ENCODE data around the gene APLP1.
"Not testable (repeated sequence)": the region's sequence is repeated elsewhere in the genome, so short reads cannot be mapped to it uniquely, and the experiment has no call there.

APLP1 gene

DNA sequence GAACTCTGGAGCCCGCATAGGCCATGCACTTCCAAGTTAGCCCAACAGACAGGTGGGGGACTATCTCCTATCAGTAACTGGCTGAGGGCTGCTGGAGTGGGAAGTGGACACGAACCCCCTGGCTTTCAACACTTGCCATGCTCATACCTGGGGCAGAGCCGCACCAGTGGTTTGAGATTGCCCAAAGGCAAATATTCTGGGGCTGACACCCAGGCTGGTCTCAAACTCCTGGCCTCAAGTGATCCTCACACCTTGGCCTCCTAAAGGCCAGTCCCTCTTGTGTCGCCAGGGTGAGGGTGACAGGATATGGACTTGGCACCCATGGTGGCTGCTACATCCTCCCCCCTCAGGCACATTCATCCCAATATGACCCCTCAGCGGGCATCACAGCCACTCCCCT, 18.8 kb downstream of the APLP1 start:
- no peak overlapping the region for H3K4me3 Mint-ChIP-seq
- no peak for ATAC-seq
- peak overlapping the region; percentile 84 for H3K27ac Mint-ChIP-seq
- H3K36me3 Mint-ChIP-seq: peaks cover 80% of the 10 kb centered on the region
- no peak for DNase-seq (ENCODE audit: low spot score in 2 of 2)
- H3K4me1 Mint-ChIP-seq: peaks cover 24% of the 10 kb centered on the region
- H3K9me3 Mint-ChIP-seq: no peaks in the 10 kb centered on the region

DNA sequence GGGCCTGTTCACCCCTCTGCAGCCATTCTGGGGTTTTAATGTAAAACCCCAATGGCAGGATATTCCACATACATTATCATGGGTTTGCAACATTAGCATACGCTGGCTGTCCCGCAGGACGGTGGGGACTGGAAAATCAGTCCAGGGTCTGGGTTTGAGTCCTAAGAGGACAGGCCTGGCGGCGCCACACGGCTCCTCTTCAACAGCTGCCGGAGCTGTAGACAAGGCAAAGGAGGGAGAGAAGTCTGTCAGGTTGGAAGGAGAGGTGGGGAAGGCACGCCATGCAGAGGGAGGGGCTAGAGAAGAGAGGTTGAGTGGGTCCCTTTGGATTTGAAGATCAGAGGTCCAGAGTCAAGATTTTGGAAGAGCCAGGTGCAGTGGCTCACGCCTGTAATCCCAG, 20.0 kb downstream of the APLP1 start:
- Mint-ChIP-seq H3K4me3 (no peak overlapping the region), H3K36me3 (peaks cover 92% of the 10 kb centered on the region), H3K27ac (peak overlapping the region; percentile 84), H3K4me1 (peaks cover 31% of the 10 kb centered on the region), H3K9me3 (no peaks in the 10 kb centered on the region)
- ATAC-seq: no peak
- no peak for DNase-seq (ENCODE audit: low spot score in 2 of 2)

DNA sequence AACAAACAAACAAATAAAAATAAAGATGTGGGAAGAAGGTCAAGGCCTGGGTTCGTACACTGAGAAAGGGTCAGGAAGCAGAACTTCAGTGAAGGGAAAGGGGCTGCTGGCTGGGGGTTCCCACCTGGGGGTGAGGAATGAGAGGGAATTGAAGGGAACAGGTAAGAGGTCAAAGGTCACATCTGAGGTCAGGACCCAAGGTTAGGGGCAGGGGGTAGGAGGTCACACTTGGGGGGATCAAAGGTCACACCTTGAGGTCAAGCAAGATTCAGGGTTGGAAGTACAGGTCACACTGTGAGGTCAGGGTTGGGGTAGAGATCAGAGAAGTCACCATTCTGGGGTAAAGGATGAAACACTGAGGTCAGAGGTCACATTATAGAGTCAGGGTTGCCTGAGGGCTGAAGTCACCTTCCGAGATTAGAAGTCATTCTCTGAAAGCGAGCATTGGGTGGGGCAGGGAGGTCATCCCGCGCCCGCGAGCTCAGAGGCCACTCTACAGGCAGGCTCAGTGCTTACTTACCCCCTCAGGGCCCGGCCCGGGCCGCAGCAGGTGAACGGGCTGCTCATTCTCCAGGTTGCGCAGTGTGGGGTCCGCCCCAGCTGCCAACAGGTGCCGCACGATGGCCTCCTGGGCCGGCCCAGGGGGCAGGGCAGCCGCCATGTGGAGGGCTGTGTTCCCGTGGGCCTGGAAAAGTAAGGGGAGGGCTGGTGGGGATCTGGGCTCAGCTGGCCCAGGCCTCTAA, 21.2 kb downstream of the APLP1 start:
- DNase-seq (ENCODE audit: low spot score in 2 of 2): no peak
- ATAC-seq: peak; percentile 19
- peak overlapping the region; percentile 70 for H3K27ac Mint-ChIP-seq
- peaks cover 96% of the 10 kb centered on the region for H3K36me3 Mint-ChIP-seq
- H3K4me1 Mint-ChIP-seq: peaks cover 31% of the 10 kb centered on the region
- H3K4me3 Mint-ChIP-seq: no peak overlapping the region
- H3K9me3 Mint-ChIP-seq: no peaks in the 10 kb centered on the region

DNA sequence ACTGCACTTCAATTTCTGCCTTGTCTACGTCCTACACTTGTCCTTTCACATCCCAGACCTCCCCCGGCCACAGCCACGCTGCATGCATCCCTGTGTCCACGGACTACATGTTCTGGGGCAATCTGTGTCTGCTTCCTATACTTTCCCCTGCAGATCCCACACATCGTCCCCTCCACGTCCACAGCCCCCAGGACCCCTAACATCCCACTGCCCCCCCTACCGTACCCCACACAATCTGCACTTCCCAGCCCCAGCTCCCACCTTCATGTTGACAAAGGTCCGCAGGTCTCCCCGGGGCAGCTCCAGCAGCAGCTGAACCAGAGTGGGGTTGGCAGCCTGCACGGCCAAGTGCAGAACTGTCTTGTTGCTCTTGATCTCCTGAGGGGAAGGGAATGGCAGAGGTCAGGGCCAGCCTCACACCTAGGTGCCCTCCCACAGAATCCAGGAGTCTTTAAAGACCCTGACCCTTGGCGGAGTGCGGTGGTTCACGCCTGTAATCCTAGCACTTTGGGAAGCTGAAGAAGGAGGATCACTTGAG, 21.8 kb downstream of the APLP1 start:
- H3K36me3 Mint-ChIP-seq: peaks cover 100% of the 10 kb centered on the region

DNA sequence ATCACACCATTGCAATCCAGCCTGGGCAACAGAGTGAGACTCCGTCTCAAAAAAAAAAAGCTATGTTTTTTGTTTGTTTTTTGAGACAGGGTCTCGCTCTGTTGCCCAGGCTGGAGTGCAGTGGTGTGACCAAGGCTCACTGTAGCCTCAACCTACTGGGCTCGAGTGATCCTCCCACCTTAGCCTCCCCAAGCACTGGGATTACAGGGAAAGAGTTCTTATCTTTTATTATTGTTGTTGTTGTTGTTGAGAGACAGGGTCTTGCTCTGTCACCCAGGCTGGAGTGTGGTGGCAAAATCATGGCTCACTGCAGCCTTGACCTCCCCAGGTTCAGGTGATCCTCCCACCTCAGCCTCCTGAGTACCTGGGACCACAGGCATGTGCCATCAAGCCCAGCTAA, 23.4 kb downstream of the APLP1 start:
- H3K4me1 Mint-ChIP-seq: peaks cover 39% of the 10 kb centered on the region
- not testable (repeated sequence) for ATAC-seq; H3K27ac Mint-ChIP-seq; H3K9me3 Mint-ChIP-seq; DNase-seq (ENCODE audit: low spot score in 2 of 2); H3K4me3 Mint-ChIP-seq
- H3K36me3 Mint-ChIP-seq: peaks cover 100% of the 10 kb centered on the region

More for the DNA sequence above, 21.8 kb downstream of the APLP1 start:
- H3K27ac Mint-ChIP-seq: peak overlapping the region; percentile 70
- no peak overlapping the region for H3K4me3 Mint-ChIP-seq
- no peaks in the 10 kb centered on the region for H3K9me3 Mint-ChIP-seq
- DNase-seq (ENCODE audit: low spot score in 2 of 2) (no peak), ATAC-seq (no peak)
- peaks cover 31% of the 10 kb centered on the region for H3K4me1 Mint-ChIP-seq

DNA sequence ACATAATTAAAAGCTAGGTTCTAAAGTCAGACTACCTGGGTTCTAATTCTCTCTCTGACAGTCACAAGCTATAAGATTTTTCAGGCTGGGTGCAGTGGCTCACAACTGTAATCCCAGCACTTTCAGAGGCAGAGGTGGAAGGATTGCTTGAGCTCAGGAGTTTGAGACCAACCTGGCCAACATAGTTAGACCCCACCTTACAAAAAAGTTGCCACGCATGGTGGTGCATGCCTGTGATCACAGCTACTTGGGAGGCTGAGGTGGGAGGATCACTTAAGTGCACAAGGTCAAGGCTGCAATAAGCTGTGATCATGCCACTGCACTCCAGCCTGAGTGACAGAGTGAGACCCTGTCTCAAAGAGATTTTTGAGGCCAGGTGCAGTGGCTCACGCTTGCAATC, 26.0 kb downstream of the APLP1 start:
- Mint-ChIP-seq H3K27ac (no peak overlapping the region), H3K9me3 (no peaks in the 10 kb centered on the region), H3K4me3 (no peak overlapping the region), H3K4me1 (peaks cover 42% of the 10 kb centered on the region), H3K36me3 (peaks cover 100% of the 10 kb centered on the region)
- no peak for DNase-seq (ENCODE audit: low spot score in 2 of 2)
- no peak for ATAC-seq

DNA sequence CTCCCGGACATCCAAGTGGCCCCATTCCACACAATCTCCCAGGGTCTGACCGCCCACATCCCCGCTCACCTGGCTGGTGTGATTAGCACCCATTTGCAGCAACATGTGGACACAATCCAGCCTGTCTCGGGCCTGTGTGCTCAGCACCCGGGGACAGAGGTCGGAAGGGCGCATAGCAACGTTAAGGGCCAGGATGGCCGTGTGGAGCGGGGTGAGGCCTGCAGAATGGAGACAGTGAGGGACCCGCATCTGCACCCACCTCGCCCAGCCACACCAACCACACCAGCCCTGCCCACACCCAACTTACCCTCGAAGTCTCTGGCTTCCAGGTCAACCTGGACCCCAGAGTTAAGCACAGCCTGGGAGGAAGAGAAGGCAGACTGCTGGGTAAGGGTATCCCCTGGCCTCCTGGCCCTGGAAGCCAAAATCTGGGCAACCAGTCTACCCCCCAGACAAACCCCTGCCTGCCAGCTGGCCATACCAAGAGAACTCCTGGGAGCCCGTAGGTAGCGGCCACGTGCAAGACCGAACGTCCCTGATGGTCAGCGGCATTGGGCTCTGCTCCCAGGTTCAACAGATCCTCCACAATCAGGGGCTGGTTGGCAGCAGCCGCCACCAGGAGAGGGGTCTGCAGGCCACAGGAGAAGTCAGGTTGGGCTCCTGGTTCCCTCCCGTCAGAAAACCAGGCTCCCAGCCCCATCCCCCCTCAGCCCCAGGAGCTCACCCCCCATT, 27.7 kb downstream of the APLP1 start:
- peaks cover 99% of the 10 kb centered on the region for H3K36me3 Mint-ChIP-seq
- no peak for DNase-seq (ENCODE audit: low spot score in 2 of 2)
- H3K27ac Mint-ChIP-seq: peak overlapping the region; percentile 99
- peak overlapping the region; percentile 84 for H3K4me3 Mint-ChIP-seq
- ATAC-seq: no peak
- H3K4me1 Mint-ChIP-seq: peaks cover 48% of the 10 kb centered on the region
- no peaks in the 10 kb centered on the region for H3K9me3 Mint-ChIP-seq

DNA sequence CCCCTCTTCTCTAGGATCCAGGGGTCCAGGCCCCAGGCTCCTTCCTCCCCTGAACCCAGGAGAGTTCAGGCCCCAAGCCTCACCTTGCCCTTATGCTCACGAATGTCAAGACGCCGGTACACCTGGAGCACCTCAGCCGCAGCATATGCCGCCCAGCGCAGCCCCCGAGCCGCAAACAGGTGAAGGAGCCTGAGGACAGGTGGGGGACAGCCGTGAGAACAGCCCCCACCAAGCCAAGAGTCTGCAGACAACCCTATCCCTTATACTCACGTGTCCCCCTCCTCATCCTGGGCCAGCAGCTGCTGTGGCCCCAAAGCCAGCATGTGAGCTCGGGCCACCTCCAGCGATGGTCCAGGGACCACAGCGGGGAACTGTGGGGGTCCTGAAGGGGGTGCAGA, 28.3 kb downstream of the APLP1 start:
- Mint-ChIP-seq H3K27ac (peak overlapping the region; percentile 99), H3K4me1 (peaks cover 50% of the 10 kb centered on the region), H3K36me3 (peaks cover 95% of the 10 kb centered on the region), H3K4me3 (peak overlapping the region; percentile 84), H3K9me3 (no peaks in the 10 kb centered on the region)
- ATAC-seq (no peak), DNase-seq (ENCODE audit: low spot score in 2 of 2) (no peak)

DNA sequence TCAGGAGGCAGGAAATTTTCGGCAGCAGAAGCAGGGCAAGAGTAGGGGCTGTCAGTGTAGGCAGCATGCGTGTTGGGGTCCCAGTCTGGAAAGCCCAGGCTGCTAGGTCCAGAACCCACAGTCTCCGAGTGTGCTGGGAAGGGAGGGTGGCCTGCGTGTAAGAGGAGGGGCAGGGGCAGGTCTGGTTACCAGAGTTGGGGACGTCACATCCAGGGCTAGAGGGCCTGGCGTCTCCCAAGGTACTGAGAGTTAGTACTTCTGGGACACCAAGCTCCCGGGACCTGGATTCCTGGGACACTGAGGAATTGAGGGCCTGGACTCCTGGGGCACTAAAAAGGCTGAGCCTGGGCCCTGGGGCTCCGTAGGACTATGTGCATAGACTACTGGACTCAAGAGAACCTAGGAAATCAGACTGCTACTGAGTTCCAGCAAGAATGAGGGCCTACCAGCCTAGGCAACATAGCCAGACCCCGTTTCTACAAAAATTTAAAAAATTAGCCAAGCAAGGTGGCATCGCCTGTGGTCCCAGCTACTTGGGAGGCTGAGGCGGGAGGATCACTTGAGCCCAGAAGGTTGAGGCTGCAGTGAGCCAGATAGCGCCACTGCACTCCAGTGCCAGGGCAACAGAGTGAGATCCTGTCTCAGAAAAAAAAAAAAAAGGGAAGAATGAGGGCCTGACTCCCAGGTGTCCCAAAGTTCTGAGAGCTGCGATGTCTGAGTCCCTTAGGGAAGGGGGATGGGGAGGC, 29.5 kb downstream of the APLP1 start:
- Mint-ChIP-seq H3K36me3 (peaks cover 90% of the 10 kb centered on the region), H3K4me3 (peak overlapping the region; percentile 84), H3K4me1 (peaks cover 57% of the 10 kb centered on the region), H3K9me3 (no peaks in the 10 kb centered on the region), H3K27ac (peak overlapping the region; percentile 99)
- ATAC-seq (no peak), DNase-seq (ENCODE audit: low spot score in 2 of 2) (no peak)

DNA sequence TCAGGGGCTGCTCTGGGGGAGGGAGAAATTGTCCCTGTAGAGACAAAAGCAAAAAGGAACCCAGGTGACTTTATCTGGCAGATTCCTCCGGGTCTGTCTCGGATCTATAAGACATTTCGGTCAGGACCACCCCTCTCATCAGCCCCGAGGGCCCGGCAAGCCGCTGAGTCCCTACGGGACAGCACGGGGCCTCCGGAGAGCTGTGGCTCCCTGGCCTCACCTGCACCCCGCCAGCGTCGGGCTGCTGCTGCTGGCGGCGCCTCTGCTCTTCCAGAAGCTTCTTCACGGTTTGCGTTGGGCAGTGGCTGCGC, 30.1 kb downstream of the APLP1 start:
- ATAC-seq: no peak
- Mint-ChIP-seq H3K36me3 (peaks cover 89% of the 10 kb centered on the region), H3K4me1 (peaks cover 61% of the 10 kb centered on the region), H3K27ac (peak overlapping the region; percentile 99), H3K4me3 (peak overlapping the region; percentile 84), H3K9me3 (no peaks in the 10 kb centered on the region)
- DNase-seq (ENCODE audit: low spot score in 2 of 2): no peak

DNA sequence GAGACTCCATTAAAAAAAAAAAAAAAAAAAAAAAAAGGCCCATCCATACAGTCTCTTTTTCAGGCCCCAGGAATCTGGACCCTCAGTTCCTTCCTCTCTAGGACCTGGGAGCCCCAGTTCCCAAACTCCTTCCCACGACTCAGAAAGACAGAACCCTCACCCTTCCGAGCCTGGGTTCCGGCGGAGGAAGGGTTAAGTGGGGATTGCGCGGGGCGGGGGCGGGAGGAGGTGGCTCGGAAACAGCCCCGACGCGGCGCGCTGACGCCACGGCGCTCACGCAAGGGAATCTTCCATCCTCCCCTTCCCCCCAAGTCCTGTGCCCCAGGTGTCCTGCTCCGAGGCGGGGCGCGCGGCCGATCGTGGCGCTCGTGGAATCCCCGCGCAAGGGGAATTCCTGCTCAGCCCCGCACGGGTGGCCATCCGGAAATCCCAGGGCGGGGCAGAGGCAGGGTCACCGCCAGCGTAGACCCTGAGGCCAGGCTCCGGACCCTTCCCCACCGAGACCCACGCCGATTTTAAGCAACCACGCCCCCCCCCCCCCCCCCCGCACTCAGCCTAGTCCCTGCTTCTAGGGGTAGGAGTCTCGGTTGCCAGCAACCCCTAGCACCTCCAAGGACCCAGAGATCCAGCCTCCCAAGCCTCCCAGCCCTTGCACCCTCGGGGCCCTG, 31.3 kb downstream of the APLP1 start:
- Mint-ChIP-seq H3K4me3 (peak overlapping the region; percentile 84), H3K36me3 (peaks cover 88% of the 10 kb centered on the region), H3K27ac (peak overlapping the region; percentile 99), H3K9me3 (no peaks in the 10 kb centered on the region), H3K4me1 (peaks cover 73% of the 10 kb centered on the region)
- DNase-seq (ENCODE audit: low spot score in 2 of 2): peak; percentile 73 to 88
- ATAC-seq: peak; percentile 76

DNA sequence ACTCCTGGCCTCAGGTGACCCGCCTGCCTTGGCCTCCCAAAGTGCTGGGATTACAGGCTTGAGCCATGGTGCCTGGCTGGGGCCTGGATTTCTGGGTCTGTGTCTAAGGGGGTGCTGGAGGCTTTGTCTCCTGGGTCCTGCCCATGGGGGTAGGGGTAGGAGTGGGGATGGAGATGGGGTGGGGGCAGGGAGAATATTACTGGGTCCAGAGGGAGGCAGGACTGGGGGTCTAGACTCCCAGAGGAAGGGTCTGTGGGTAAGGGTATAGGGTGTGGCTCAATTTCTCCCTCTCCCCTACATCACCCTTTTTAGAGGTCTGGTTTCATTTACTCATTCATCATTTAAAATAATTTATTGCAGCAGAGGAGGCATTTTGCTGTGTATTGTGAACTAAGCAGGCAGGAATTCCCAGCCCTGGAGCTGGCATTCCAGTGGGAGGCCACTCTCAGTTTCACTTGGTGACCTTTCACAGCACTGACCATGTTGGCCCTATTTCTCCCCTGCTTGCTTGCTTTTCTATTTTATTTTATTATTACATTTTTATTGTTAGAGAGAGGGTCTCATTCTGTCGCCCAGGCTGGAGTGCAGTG, 32.8 kb downstream of the APLP1 start:
- Mint-ChIP-seq H3K9me3 (no peaks in the 10 kb centered on the region), H3K36me3 (peaks cover 76% of the 10 kb centered on the region), H3K4me3 (peak overlapping the region; percentile 84), H3K4me1 (peaks cover 73% of the 10 kb centered on the region), H3K27ac (peak overlapping the region; percentile 99)
- DNase-seq (ENCODE audit: low spot score in 2 of 2): no peak
- no peak for ATAC-seq

DNA sequence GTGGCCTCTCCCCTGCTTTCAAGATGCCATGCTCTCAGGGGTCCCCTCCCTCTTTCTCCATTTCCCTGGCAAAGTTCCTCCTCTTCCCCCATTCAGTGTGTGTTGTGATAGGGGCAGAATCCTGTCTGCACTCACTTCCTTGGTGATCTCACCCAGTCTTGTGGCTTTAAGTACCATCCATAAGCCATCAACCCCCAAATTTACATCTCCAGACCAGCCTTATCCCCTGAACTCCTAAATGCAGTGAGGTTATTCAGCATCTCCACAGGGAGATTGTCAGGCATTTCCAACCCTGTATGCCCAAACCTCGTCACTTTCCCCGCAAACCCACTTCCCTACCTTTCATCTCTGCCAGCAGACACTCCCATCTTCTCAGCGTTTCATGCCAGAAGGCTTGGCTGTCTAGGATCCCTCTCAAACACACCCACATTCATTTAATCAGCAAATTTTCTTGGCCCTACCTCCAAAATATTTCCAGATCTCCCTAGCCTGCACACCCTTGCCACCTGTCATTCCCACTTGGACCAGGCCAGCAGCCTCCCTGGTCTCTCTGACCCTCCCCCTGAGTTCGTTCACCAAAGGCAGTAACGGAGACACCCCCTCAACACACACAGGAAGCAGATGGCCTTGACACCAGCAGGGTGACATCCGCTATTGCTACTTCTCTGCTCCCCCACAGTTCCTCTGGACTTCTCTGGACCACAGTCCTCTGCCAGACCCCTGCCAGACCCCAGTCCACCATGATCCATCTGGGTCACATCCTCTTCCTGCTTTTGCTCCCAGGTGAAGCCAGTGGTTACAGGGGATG, 33.7 kb downstream of the APLP1 start, which contains the start of gene HCST:
TSS of gene HCST (plus strand) at position 676 of the 808 bp plus-strand sequence. CDS start at position 741, 65 bp downstream.
- Mint-ChIP-seq H3K4me3 (peak within 1 kb of the TSS; percentile 84), H3K27ac (peak within 1 kb of the TSS; percentile 99), H3K4me1 (peaks cover 75% of the 10 kb centered on the region), H3K9me3 (no peaks in the 10 kb centered on the region), H3K36me3 (peaks cover 67% of the 10 kb centered on the region)
- ATAC-seq (peak; percentile 40), DNase-seq (ENCODE audit: low spot score in 2 of 2) (peak; percentile 24 to 78)
